ENCODE measurements around the gene MCTP2. TPM values are rescaled to one million over a fixed set of nuclear protein-coding genes. Genes with fewer than 3 reads are reported as not detected.

MCTP2 gene
- polyA plus RNA-seq, 3 donors, result 2.4 to 7.4 (median 7.3) TPM

- Histone ChIP-seq H3K79me2 (ENCODE audit: insufficient read depth, low read length) (peaks cover 47% of the 10 kb centered on the region), H3K9ac (ENCODE audit: insufficient read depth, low read length, poor library complexity, severe bottlenecking) (no peak overlapping the region), H3K4me3 (replicated peaks in 1 of 3; ENCODE audit: low read depth in 2 of 3, low read length in 3 of 3) (no peak overlapping the region), H3K27ac (ENCODE audit: low read depth in 1 of 2, low read length in 2 of 2) (no peak overlapping the region), H3K27me3 (ENCODE audit: control insufficient read depth in 2 of 2, insufficient read depth in 2 of 2, low read length in 2 of 2) (peaks cover 0 to 9% of the 10 kb centered on the region in 2 donors), H3K4me2 (replicated peaks; ENCODE audit: extremely low read depth, low read length, poor library complexity, severe bottlenecking) (peak overlapping the region; percentile 29), H3K36me3 (replicated peaks in 1 of 2; ENCODE audit: control insufficient read depth in 1 of 2, insufficient read depth in 2 of 2, low read length in 2 of 2) (no peaks in the 10 kb centered on the region), H3K9me3 (replicated peaks in 1 of 2; ENCODE audit: control insufficient read depth in 1 of 2, insufficient read depth in 1 of 2, low read length in 2 of 2) (no peaks in the 10 kb centered on the region), H3K4me1 (ENCODE audit: control insufficient read depth in 1 of 2, insufficient read depth in 2 of 2, low read length in 2 of 2) (peaks cover 55 to 66% of the 10 kb centered on the region in 2 donors), H2AFZ (ENCODE audit: insufficient read depth, low read depth, low read length, poor library complexity, severe bottlenecking) (no peak overlapping the region), H4K20me1 (ENCODE audit: insufficient read depth, low read length) (peaks cover 4% of the 10 kb centered on the region)
- peaks cover 66% of the 10 kb centered on the region for H3K4me1 Mint-ChIP-seq
- peaks cover 5 to 8% (median 7%) of the 10 kb centered on the region in 3 donors for H3K27me3 Mint-ChIP-seq (ENCODE audit: low read depth in 3 of 3)
- intact Hi-C loops (cut with micrococcal nuclease), result no loop called here
- WGBS (ENCODE audit: insufficient coverage), result 91% methylated on average over 9 of the region's 14 CpGs
- peaks cover 9 to 12% of the 10 kb centered on the region in 2 donors for H3K36me3 Mint-ChIP-seq
- H3K9me3 Mint-ChIP-seq, result no peaks in the 10 kb centered on the region
- no peak for TF ChIP-seq CTCF (IDR thresholded peaks at IDR 0.05)
- peak overlapping the region in 2 of 7 donors; percentile 50 to 81 for H3K27ac Mint-ChIP-seq
- H3K4me3 Mint-ChIP-seq, result no peak overlapping the region
- DNase-seq, result no peak
Observed at GRCh38 chr15:94235041-94235440, 3.7 kb downstream of the MCTP2 start.

GRCh38 chr15:94235646-94236045 is 4.3 kb downstream of the MCTP2 start:
- H3K4me1 Mint-ChIP-seq, result peaks cover 61% of the 10 kb centered on the region
- peak overlapping the region in 5 of 7 donors; percentile 0 to 53 (median 23) for H3K27ac Mint-ChIP-seq
- Histone ChIP-seq H3K27me3 (ENCODE audit: control insufficient read depth in 2 of 2, insufficient read depth in 2 of 2, low read length in 2 of 2) (peaks cover 0 to 9% of the 10 kb centered on the region in 2 donors), H3K27ac (ENCODE audit: low read depth in 1 of 2, low read length in 2 of 2) (no peak overlapping the region), H3K9me3 (replicated peaks in 1 of 2; ENCODE audit: control insufficient read depth in 1 of 2, insufficient read depth in 1 of 2, low read length in 2 of 2) (no peaks in the 10 kb centered on the region), H3K4me1 (ENCODE audit: control insufficient read depth in 1 of 2, insufficient read depth in 2 of 2, low read length in 2 of 2) (peaks cover 49 to 60% of the 10 kb centered on the region in 2 donors), H3K9ac (ENCODE audit: insufficient read depth, low read length, poor library complexity, severe bottlenecking) (no peak overlapping the region), H3K36me3 (replicated peaks in 1 of 2; ENCODE audit: control insufficient read depth in 1 of 2, insufficient read depth in 2 of 2, low read length in 2 of 2) (no peaks in the 10 kb centered on the region), H3K4me2 (replicated peaks; ENCODE audit: extremely low read depth, low read length, poor library complexity, severe bottlenecking) (peak overlapping the region; percentile 29), H2AFZ (ENCODE audit: insufficient read depth, low read depth, low read length, poor library complexity, severe bottlenecking) (no peak overlapping the region), H3K79me2 (ENCODE audit: insufficient read depth, low read length) (peaks cover 52% of the 10 kb centered on the region), H3K4me3 (replicated peaks in 1 of 3; ENCODE audit: low read depth in 2 of 3, low read length in 3 of 3) (no peak overlapping the region), H4K20me1 (ENCODE audit: insufficient read depth, low read length) (peaks cover 4% of the 10 kb centered on the region)
- peaks cover 9 to 12% of the 10 kb centered on the region in 2 donors for H3K36me3 Mint-ChIP-seq
- intact Hi-C loops (cut with micrococcal nuclease), result no loop called here
- peaks cover 4 to 7% (median 5%) of the 10 kb centered on the region in 3 donors for H3K27me3 Mint-ChIP-seq (ENCODE audit: low read depth in 3 of 3)
- WGBS (ENCODE audit: insufficient coverage), result 0% methylated on average over 3 of the region's 6 CpGs
- H3K4me3 Mint-ChIP-seq, result peak overlapping the region; percentile 44 to 71
- no peaks in the 10 kb centered on the region for H3K9me3 Mint-ChIP-seq
- TF ChIP-seq CTCF (IDR thresholded peaks at IDR 0.05), result no peak
- peak in 2 of 3 donors; percentile 44 to 53 for DNase-seq

Measured in CD14-positive monocyte (primary cell).